HEK293T (cell line): Measurements from ENCODE around the gene TYK2.

Source experiments
- CTCF ChIA-PET: fragments of 350-600 bp; formaldehyde crosslinking; extraction: SDS; loops from one replicate; lab custom pipeline; 2021; ENCODE audit warnings: antibody characterized with exemption, inconsistent platforms; lab: Yijun Ruan, JAX
- POLR2A ChIA-PET: fragments of 350-600 bp; formaldehyde crosslinking; extraction: SDS; loops from one replicate; lab custom pipeline; 2020; ENCODE audit warnings: antibody characterized with exemption, inconsistent platforms; lab: Yijun Ruan, JAX
- DNase-seq: peaks from one replicate; pipeline ENCODE4 v3.0.0; 2012; ENCODE audit warnings: mixed read lengths; ENCODE audit errors: extremely low spot score
- ARNT ChIP-seq: fragments of 450-650 bp; IDR thresholded peaks from 2 replicates; pipeline ENCODE4 v1.6.1; 2017; ENCODE audit warnings: mild to moderate bottlenecking
- BHLHE40 ChIP-seq: fragments of 450-650 bp; IDR thresholded peaks from 2 replicates; pipeline ENCODE4 v1.6.1; 2016; ENCODE audit warnings: mild to moderate bottlenecking, moderate library complexity, borderline replicate concordance
- CTBP1 ChIP-seq: fragments of 450-650 bp; IDR thresholded peaks from 2 replicates; pipeline ENCODE4 v1.6.1; 2016; ENCODE audit warnings: borderline replicate concordance
- ELF4 ChIP-seq: fragments of 450-650 bp; IDR thresholded peaks from 2 replicates; pipeline ENCODE4 v1.6.1; 2017; ENCODE audit warnings: antibody characterized with exemption
- FOXA1 ChIP-seq: fragments of 450-650 bp; IDR thresholded peaks from 2 replicates; pipeline ENCODE4 v1.6.1; 2016; ENCODE audit warnings: mild to moderate bottlenecking
- FOXK2 ChIP-seq: fragments of 450-650 bp; IDR thresholded peaks from 2 replicates; pipeline ENCODE4 v1.6.1; 2016; ENCODE audit warnings: mild to moderate bottlenecking
- FOXM1 ChIP-seq: fragments of 450-650 bp; IDR thresholded peaks from 2 replicates; pipeline ENCODE4 v1.6.1; 2017; ENCODE audit warnings: mild to moderate bottlenecking, borderline replicate concordance
- HDGF ChIP-seq: fragments of 450-650 bp; IDR thresholded peaks from 2 replicates; pipeline ENCODE4 v1.6.1; 2017; ENCODE audit warnings: antibody characterized with exemption, borderline replicate concordance
- L3MBTL2 ChIP-seq: fragments of 450-650 bp; conservative IDR thresholded peaks from 2 replicates; pipeline ENCODE4 v1.6.1; 2016; ENCODE audit warnings: mild to moderate bottlenecking
- LEF1 ChIP-seq: fragments of 450-650 bp; IDR thresholded peaks from 2 replicates; pipeline ENCODE4 v1.6.1; 2017; ENCODE audit warnings: mild to moderate bottlenecking, borderline replicate concordance
- NFRKB ChIP-seq: fragments of 450-650 bp; IDR thresholded peaks from 2 replicates; pipeline ENCODE4 v1.6.1; 2016; ENCODE audit warnings: mild to moderate bottlenecking, moderate library complexity
- PKNOX1 ChIP-seq: fragments of 450-650 bp; IDR thresholded peaks from 2 replicates; pipeline ENCODE4 v1.6.1; 2016
- SP1 ChIP-seq: fragments of 450-650 bp; IDR thresholded peaks from 2 replicates; pipeline ENCODE4 v1.6.1; 2017
- SUZ12 ChIP-seq: fragments of 450-650 bp; IDR thresholded peaks from 2 replicates; pipeline ENCODE4 v1.6.1; 2016; ENCODE audit warnings: mild to moderate bottlenecking
- TARDBP ChIP-seq: fragments of 450-650 bp; IDR thresholded peaks from 2 replicates; pipeline ENCODE4 v1.6.1; 2016
- ZNF384 ChIP-seq: fragments of 450-650 bp; IDR thresholded peaks from 2 replicates; pipeline ENCODE4 v1.6.1; 2016

TYK2 gene

GRCh38 chr19:10335352-10335985 lies 44.9 kb downstream of the TYK2 start:
- ChIA-PET POLR2A (interaction anchor here (0.6 to 2.9 kb wide), 3 partner anchors 20 to 47 kb away, joined by 3 to 41 read pairs (median 23); partner anchors contain the start of genes FDX2, ICAM4, ICAM5 and TYK2), CTCF (interaction anchor here (0.9 kb wide), 1 partner anchor 55 kb away, joined by 3 read pairs; no protein-coding TSS in a partner anchor)
- no peak for DNase-seq
- TF ChIP-seq SUZ12 (no peak), ELF4 (no peak)

GRCh38 chr19:10334588-10335351 lies 45.6 kb downstream of the TYK2 start:
- no peak for TF ChIP-seq CTBP1
- TF ChIP-seq SUZ12: no peak
- no peak for TF ChIP-seq PKNOX1
- no peak for TF ChIP-seq HDGF
- no peak for TF ChIP-seq FOXM1
- no peak for TF ChIP-seq BHLHE40
- TF ChIP-seq ELF4: no peak
- TF ChIP-seq TARDBP: no peak
- ChIA-PET CTCF (interaction anchor here (0.9 to 1.0 kb wide), 3 partner anchors 10 to 65 kb away, joined by 3 to 4 read pairs (median 4); no protein-coding TSS in a partner anchor), POLR2A (interaction anchor here (1.5 to 2.9 kb wide), 8 partner anchors 7 to 89 kb away, joined by 3 to 41 read pairs (median 8); partner anchors contain the start of genes ICAM4, ICAM5 and TYK2)
- DNase-seq: peak; percentile 88

- ChIA-PET POLR2A (interaction anchor here (0.5 to 2.9 kb wide), 17 partner anchors 8 to 94 kb away, joined by 3 to 41 read pairs (median 5); partner anchors contain the start of genes FDX2, ICAM4, ICAM5 and TYK2), CTCF (interaction anchor here (0.5 to 1.1 kb wide), 4 partner anchors 11 to 417 kb away, joined by 4 read pairs; no protein-coding TSS in a partner anchor)
- TF ChIP-seq L3MBTL2 (peak; percentile 28; the same call in 1 of the 2 replicates), FOXA1 (no peak)
- DNase-seq: no peak
These were observed 46.4 kb downstream of the TYK2 start for GRCh38 chr19:10333758-10334587.

- CTCF ChIA-PET: interaction anchor here (1.1 kb wide), 1 partner anchor 55 kb away, joined by 4 read pairs; no protein-coding TSS in a partner anchor
- peak; percentile 98 for DNase-seq
- POLR2A ChIA-PET: interaction anchor here (0.5 to 2.9 kb wide), 16 partner anchors 8 to 95 kb away, joined by 3 to 41 read pairs (median 5); partner anchors contain the start of genes FDX2, ICAM4, ICAM5 and TYK2
- peak; percentile 39; the same call in 1 of the 2 replicates for TF ChIP-seq FOXM1
- peak; percentile 84 for TF ChIP-seq L3MBTL2
- no peak for TF ChIP-seq ZNF384
- no peak for TF ChIP-seq PKNOX1
- TF ChIP-seq NFRKB: no peak
- no peak for TF ChIP-seq FOXA1
- TF ChIP-seq SP1: no peak
- TF ChIP-seq LEF1: no peak
- TF ChIP-seq ARNT: 0 out of 2 replicates have a peak, but pooled peaks have one; percentile 56
- no peak for TF ChIP-seq FOXK2
- TF ChIP-seq BHLHE40: peak; percentile 75
- no peak for TF ChIP-seq CTBP1
- no peak for TF ChIP-seq ELF4
- TF ChIP-seq SUZ12: no peak
- TF ChIP-seq HDGF: no peak
- peak; percentile 89 for TF ChIP-seq TARDBP
These were observed 47.2 kb downstream of the TYK2 start, which contains the start of gene RAVER1 for GRCh38 chr19:10332965-10333757. TSS of gene RAVER1 (minus strand) at chr19:10333529. CDS start at chr19:10333507, 22 bp downstream.

GRCh38 chr19:10332158-10332964 lies 48.0 kb downstream of the TYK2 start:
- TF ChIP-seq L3MBTL2 (no peak), ARNT (no peak), SUZ12 (no peak)
- POLR2A ChIA-PET: interaction anchor here (0.8 to 2.9 kb wide), 6 partner anchors 10 to 74 kb away, joined by 3 to 41 read pairs (median 5); partner anchors contain the start of genes ICAM4, ICAM5 and TYK2
- DNase-seq: no peak
- CTCF ChIA-PET: no interaction called here
